ENCODE data around the gene CELSR1.

Gene CELSR1

GRCh38 chr22:46579751-46580449 lies 42.5 kb upstream of the CELSR1 start:
- Mint-ChIP-seq H3K36me3 (ENCODE audit: insufficient read depth) (peaks cover 18% of the 10 kb centered on the region), H3K4me1 (ENCODE audit: low read depth in 2 of 2) (peaks cover 40 to 47% of the 10 kb centered on the region in 2 donors), H3K27me3 (no peaks in the 10 kb centered on the region), H3K27ac (no peak overlapping the region), H3K9me3 (no peaks in the 10 kb centered on the region), H3K4me3 (peak overlapping the region; percentile 91 to 92)
- ATAC-seq (replicated peaks) (no peak), DNase-seq (no peak)

- peaks cover 18% of the 10 kb centered on the region for H3K36me3 Mint-ChIP-seq (ENCODE audit: insufficient read depth)
- ATAC-seq (replicated peaks), result no peak
Measured at GRCh38 chr22:46578824-46579561, 41.6 kb upstream of the CELSR1 start.

GRCh38 chr22:46578251-46578823 lies 40.9 kb upstream of the CELSR1 start:
- H3K4me1 Mint-ChIP-seq (ENCODE audit: low read depth in 2 of 2), result peaks cover 40 to 48% of the 10 kb centered on the region in 2 donors
- peaks cover 18% of the 10 kb centered on the region for H3K36me3 Mint-ChIP-seq (ENCODE audit: insufficient read depth)
- H3K27me3 Mint-ChIP-seq, result no peaks in the 10 kb centered on the region
- DNase-seq (no peak), ATAC-seq (replicated peaks) (no peak)
- no peaks in the 10 kb centered on the region for H3K9me3 Mint-ChIP-seq
- peak overlapping the region; percentile 91 to 92 for H3K4me3 Mint-ChIP-seq
- peak overlapping the region in 1 of 2 donors; percentile 92 for H3K27ac Mint-ChIP-seq

More at GRCh38 chr22:46578824-46579561, 41.6 kb upstream of the CELSR1 start:
- Mint-ChIP-seq H3K27me3 (no peaks in the 10 kb centered on the region), H3K4me1 (ENCODE audit: low read depth in 2 of 2) (peaks cover 40 to 48% of the 10 kb centered on the region in 2 donors), H3K9me3 (no peaks in the 10 kb centered on the region), H3K27ac (peak overlapping the region in 1 of 2 donors; percentile 46), H3K4me3 (peak overlapping the region; percentile 91 to 92)
- no peak for DNase-seq

GRCh38 chr22:46577368-46578249 lies 40.2 kb upstream of the CELSR1 start:
- Mint-ChIP-seq H3K27me3 (no peaks in the 10 kb centered on the region), H3K36me3 (ENCODE audit: insufficient read depth) (peaks cover 18% of the 10 kb centered on the region), H3K27ac (peak overlapping the region; percentile 85 to 92), H3K9me3 (no peaks in the 10 kb centered on the region), H3K4me3 (peak overlapping the region; percentile 91 to 92), H3K4me1 (ENCODE audit: low read depth in 2 of 2) (peaks cover 40 to 48% of the 10 kb centered on the region in 2 donors)
- peak in 1 of 3 experiments; percentile 26 for DNase-seq
- ATAC-seq (replicated peaks), result peak; percentile 30

- H3K4me1 Mint-ChIP-seq (ENCODE audit: low read depth in 2 of 2), result peaks cover 39 to 44% of the 10 kb centered on the region in 2 donors
- peaks cover 0 to 7% of the 10 kb centered on the region in 2 donors for H3K9me3 Mint-ChIP-seq
- peak overlapping the region; percentile 73 to 82 for H3K4me3 Mint-ChIP-seq
- no peaks in the 10 kb centered on the region for H3K27me3 Mint-ChIP-seq
- peak; percentile 81 for ATAC-seq (replicated peaks)
- peaks cover 18% of the 10 kb centered on the region for H3K36me3 Mint-ChIP-seq (ENCODE audit: insufficient read depth)
- peak overlapping the region in 1 of 2 donors; percentile 76 for H3K27ac Mint-ChIP-seq
- peak; percentile 49 to 66 (median 53) for DNase-seq
Measured at GRCh38 chr22:46576556-46577367, 39.3 kb upstream of the CELSR1 start.

- Mint-ChIP-seq H3K27ac (peak overlapping the region in 1 of 2 donors; percentile 76), H3K4me1 (ENCODE audit: low read depth in 2 of 2) (peaks cover 34 to 39% of the 10 kb centered on the region in 2 donors), H3K4me3 (peak overlapping the region; percentile 73 to 82), H3K36me3 (ENCODE audit: insufficient read depth) (peaks cover 18% of the 10 kb centered on the region), H3K27me3 (no peaks in the 10 kb centered on the region), H3K9me3 (peaks cover 0 to 7% of the 10 kb centered on the region in 2 donors)
- ATAC-seq (replicated peaks), result no peak
- no peak for DNase-seq
Measured at GRCh38 chr22:46575911-46576555, 38.6 kb upstream of the CELSR1 start.

GRCh38 chr22:46574993-46575910 lies 37.8 kb upstream of the CELSR1 start:
- Mint-ChIP-seq H3K27ac (peak overlapping the region in 1 of 2 donors; percentile 76), H3K36me3 (ENCODE audit: insufficient read depth) (peaks cover 18% of the 10 kb centered on the region), H3K4me3 (peak overlapping the region; percentile 73 to 82), H3K9me3 (peaks cover 0 to 7% of the 10 kb centered on the region in 2 donors), H3K27me3 (no peaks in the 10 kb centered on the region), H3K4me1 (ENCODE audit: low read depth in 2 of 2) (peaks cover 31 to 37% of the 10 kb centered on the region in 2 donors)
- ATAC-seq (replicated peaks), result no peak
- DNase-seq, result no peak

- peaks cover 24 to 32% of the 10 kb centered on the region in 2 donors for H3K4me1 Mint-ChIP-seq (ENCODE audit: low read depth in 2 of 2)
- H3K4me3 Mint-ChIP-seq, result peak overlapping the region in 1 of 2 donors; percentile 73
- H3K27ac Mint-ChIP-seq, result peak overlapping the region in 1 of 2 donors; percentile 76
Measured at GRCh38 chr22:46574438-46574992, 37.1 kb upstream of the CELSR1 start.

GRCh38 chr22:46573781-46574437 lies 36.5 kb upstream of the CELSR1 start:
- Mint-ChIP-seq H3K9me3 (peaks cover 0 to 7% of the 10 kb centered on the region in 2 donors), H3K27ac (no peak overlapping the region), H3K4me3 (no peak overlapping the region)

More at GRCh38 chr22:46574438-46574992, 37.1 kb upstream of the CELSR1 start:
- H3K36me3 Mint-ChIP-seq (ENCODE audit: insufficient read depth), result peaks cover 18% of the 10 kb centered on the region
- peaks cover 0 to 7% of the 10 kb centered on the region in 2 donors for H3K9me3 Mint-ChIP-seq
- ATAC-seq (replicated peaks) (no peak), DNase-seq (no peak)
- no peaks in the 10 kb centered on the region for H3K27me3 Mint-ChIP-seq

GRCh38 chr22:46572911-46573780 lies 35.7 kb upstream of the CELSR1 start:
- no peak for DNase-seq
- no peak overlapping the region for H3K4me3 Mint-ChIP-seq
- H3K4me1 Mint-ChIP-seq (ENCODE audit: low read depth in 2 of 2), result peaks cover 15 to 19% of the 10 kb centered on the region in 2 donors
- no peaks in the 10 kb centered on the region for H3K27me3 Mint-ChIP-seq
- no peak for ATAC-seq (replicated peaks)
- peaks cover 18% of the 10 kb centered on the region for H3K36me3 Mint-ChIP-seq (ENCODE audit: insufficient read depth)
- no peak overlapping the region for H3K27ac Mint-ChIP-seq
- H3K9me3 Mint-ChIP-seq, result peaks cover 0 to 7% of the 10 kb centered on the region in 2 donors

More at GRCh38 chr22:46573781-46574437, 36.5 kb upstream of the CELSR1 start:
- H3K27me3 Mint-ChIP-seq, result no peaks in the 10 kb centered on the region
- DNase-seq (no peak), ATAC-seq (replicated peaks) (no peak)
- H3K4me1 Mint-ChIP-seq (ENCODE audit: low read depth in 2 of 2), result peaks cover 18 to 27% of the 10 kb centered on the region in 2 donors
- H3K36me3 Mint-ChIP-seq (ENCODE audit: insufficient read depth), result peaks cover 18% of the 10 kb centered on the region
